Naive thymus-derived CD8-positive, alpha-beta T cell (primary cell): ENCODE results near the gene DYRK1A. TPM values are rescaled to one million over a fixed set of nuclear protein-coding genes. Genes with fewer than 3 reads are reported as not detected.
"Not testable (repeated sequence)": the region's sequence is repeated elsewhere in the genome, so short reads cannot be mapped to it uniquely, and the experiment has no call there.

Experiments used
- ATAC-seq, 2 donors: fragments of 150-1000 bp; cut with Tn5 transposase in 1 of 2; sonication (Bioruptor Pico), chemical (Tn5 transposase) in 1 of 2; 1 replicate in 1 of 2; 2 replicates in 1 of 2; pipeline ENCODE4 v1.10.0; 2021; ENCODE audit warnings: mild to moderate bottlenecking in 2 of 2, moderate library complexity in 2 of 2
- POLR2A ChIA-PET: fragments of 350-600 bp; sonication (Branson Sonifier 250); formaldehyde crosslinking; loops from one replicate; lab custom pipeline; 2021; ENCODE audit warnings: antibody characterized with exemption; lab: Charles Lee
- DNase-seq, 10 donors: peaks; one replicate each; pipeline versions ENCODE4 v3.0.0 to v3.0.0-alpha.2; 2020 to 2022
- H3K27ac Mint-ChIP-seq, 10 donors: one replicate each; pipeline ENCODE4 v1.8.0; 2020 to 2022; ENCODE audit warnings: mild to moderate bottlenecking in 10 of 10, mixed read lengths in 10 of 10, moderate library complexity in 4 of 10, inconsistent platforms in 1 of 10
- H3K27me3 Mint-ChIP-seq, 5 donors: one replicate each; pipeline ENCODE4 v1.8.0; 2021 to 2022; ENCODE audit warnings: mixed read lengths in 5 of 5
- H3K36me3 Mint-ChIP-seq, 3 donors: one replicate each; pipeline ENCODE4 v1.8.0; 2020 to 2022; ENCODE audit warnings: mixed read lengths in 3 of 3, mild to moderate bottlenecking in 2 of 3, inconsistent platforms in 1 of 3
- H3K4me1 Mint-ChIP-seq, 4 donors: one replicate each; pipeline ENCODE4 v1.8.0; 2021 to 2022; ENCODE audit warnings: mixed read lengths in 4 of 4
- H3K4me3 Mint-ChIP-seq, 10 donors: one replicate each; pipeline ENCODE4 v1.8.0; 2020 to 2022; ENCODE audit warnings: mild to moderate bottlenecking in 10 of 10, mixed read lengths in 10 of 10, moderate library complexity in 6 of 10, inconsistent platforms in 1 of 10
- H3K9me3 Mint-ChIP-seq, 9 donors: one replicate each; pipeline ENCODE4 v1.8.0; 2020 to 2022; ENCODE audit warnings: mixed read lengths in 9 of 9, mild to moderate bottlenecking in 3 of 9, inconsistent platforms in 1 of 9, moderate library complexity in 1 of 9
- polyA plus RNA-seq, 3 donors: library from polyadenylated mRNA; unstranded; fragments of 300-500 nt; fragmentation: Illumina TruSeq; gene quantifications; one replicate each; pipeline ENCODE4 v1.2.3, GENCODE V29; 2021
- total RNA-seq, 8 experiments: library from RNA in 2 of 8; stranded (reverse) in 2 of 8; gene quantifications; one replicate each; pipeline ENCODE4 v1.2.3 and lab custom pipeline; 2021 to 2026

Gene DYRK1A
- total RNA-seq: 100 to 1,000 TPM; 140 to 146 TPM
- 1 to 10 TPM; 1.8 to 5.4 (median 2.2) TPM for polyA plus RNA-seq
- 218 to 417 (median 336) reads per million in 6 experiments for total RNA-seq (lab: John Stamatoyannopoulos, UW)

- Mint-ChIP-seq H3K36me3 (peaks cover 0 to 5% (median 5%) of the 10 kb centered on the region in 3 donors), H3K27me3 (peaks cover 0 to 2% (median 0%) of the 10 kb centered on the region in 5 donors), H3K4me1 (peaks cover 23 to 52% (median 50%) of the 10 kb centered on the region in 4 donors), H3K27ac (peak within 1 kb of the TSS; percentile 98 to 100 (median 99)), H3K9me3 (peaks cover 0 to 3% (median 0%) of the 10 kb centered on the region in 9 donors), H3K4me3 (peak within 1 kb of the TSS; percentile 91 to 100 (median 99))
- DNase-seq (peak; percentile 95 to 99 (median 99)), ATAC-seq (peak; percentile 77 to 85)
- POLR2A ChIA-PET: interaction anchor here (0.6 to 7.5 kb wide), 15 partner anchors 9 to 1946 kb away, joined by 3 to 79 read pairs (median 4); partner anchors contain the start of gene VPS26C
Measured at GRCh38 chr21:37366482-37367316, at the start of gene DYRK1A. TSS of gene DYRK1A (plus strand) at chr21:37366773. CDS start at chr21:37420375, 53,602 bp downstream.

GRCh38 chr21:37319551-37319950 is 47.0 kb upstream of the DYRK1A start:
- Mint-ChIP-seq H3K4me3 (no peak overlapping the region), H3K27ac (no peak overlapping the region), H3K36me3 (peaks cover 0 to 4% (median 0%) of the 10 kb centered on the region in 3 donors), H3K4me1 (no peaks in the 10 kb centered on the region), H3K27me3 (no peaks in the 10 kb centered on the region), H3K9me3 (peaks cover 0 to 29% (median 13%) of the 10 kb centered on the region in 9 donors)
- POLR2A ChIA-PET: no interaction called here
- DNase-seq (no peak), ATAC-seq (no peak)

- H3K27ac Mint-ChIP-seq: no peak overlapping the region
- POLR2A ChIA-PET: interaction anchor here (0.8 kb wide), 1 partner anchor 55 kb away, joined by 3 read pairs; the partner anchor contains the start of gene VPS26C
- peaks cover 0 to 4% (median 0%) of the 10 kb centered on the region in 3 donors for H3K36me3 Mint-ChIP-seq
- no peak overlapping the region for H3K4me3 Mint-ChIP-seq
- DNase-seq (no peak), ATAC-seq (no peak)
- H3K9me3 Mint-ChIP-seq: peaks cover 0 to 14% (median 8%) of the 10 kb centered on the region in 9 donors
- H3K4me1 Mint-ChIP-seq: peaks cover 0 to 2% (median 0%) of the 10 kb centered on the region in 4 donors
- H3K27me3 Mint-ChIP-seq: no peaks in the 10 kb centered on the region
Measured at GRCh38 chr21:37322084-37322483, 44.5 kb upstream of the DYRK1A start.

- Mint-ChIP-seq H3K4me1 (peaks cover 0 to 2% (median 0%) of the 10 kb centered on the region in 4 donors), H3K27me3 (no peaks in the 10 kb centered on the region), H3K36me3 (peaks cover 0 to 2% (median 0%) of the 10 kb centered on the region in 3 donors), H3K9me3 (peaks cover 0 to 8% (median 0%) of the 10 kb centered on the region in 9 donors), H3K4me3 (no peak overlapping the region), H3K27ac (no peak overlapping the region)
- DNase-seq: no peak
- no peak for ATAC-seq
- POLR2A ChIA-PET: no interaction called here
Measured at GRCh38 chr21:37324558-37324957, 42.0 kb upstream of the DYRK1A start.

- H3K27ac Mint-ChIP-seq, ATAC-seq, POLR2A ChIA-PET, H3K4me3 Mint-ChIP-seq, H3K9me3 Mint-ChIP-seq, DNase-seq, H3K4me1 Mint-ChIP-seq, H3K27me3 Mint-ChIP-seq, H3K36me3 Mint-ChIP-seq: not testable (repeated sequence)
Measured at GRCh38 chr21:37328147-37328546, 38.4 kb upstream of the DYRK1A start.

GRCh38 chr21:37331411-37331810 is 35.2 kb upstream of the DYRK1A start:
- ATAC-seq (no peak), DNase-seq (no peak)
- H3K4me1 Mint-ChIP-seq: no peaks in the 10 kb centered on the region
- POLR2A ChIA-PET: interaction anchor here (0.6 kb wide), 1 partner anchor 53 kb away, joined by 3 read pairs; no protein-coding TSS in a partner anchor
- no peaks in the 10 kb centered on the region for H3K9me3 Mint-ChIP-seq
- no peaks in the 10 kb centered on the region for H3K36me3 Mint-ChIP-seq
- no peak overlapping the region for H3K27ac Mint-ChIP-seq
- H3K4me3 Mint-ChIP-seq: no peak overlapping the region
- H3K27me3 Mint-ChIP-seq: no peaks in the 10 kb centered on the region

GRCh38 chr21:37335053-37335452 is 31.5 kb upstream of the DYRK1A start:
- Mint-ChIP-seq H3K36me3 (no peaks in the 10 kb centered on the region), H3K9me3 (no peaks in the 10 kb centered on the region), H3K27ac (peak overlapping the region in 1 of 10 donors; percentile 43), H3K27me3 (peaks cover 0 to 2% (median 0%) of the 10 kb centered on the region in 5 donors), H3K4me3 (no peak overlapping the region), H3K4me1 (no peaks in the 10 kb centered on the region)
- POLR2A ChIA-PET: no interaction called here
- DNase-seq (no peak), ATAC-seq (no peak)

GRCh38 chr21:37337179-37337578 is 29.4 kb upstream of the DYRK1A start:
- ATAC-seq: no peak
- no peak overlapping the region for H3K4me3 Mint-ChIP-seq

GRCh38 chr21:37337831-37338230 is 28.7 kb upstream of the DYRK1A start:
- H3K27me3 Mint-ChIP-seq: peaks cover 0 to 4% (median 0%) of the 10 kb centered on the region in 5 donors
- DNase-seq: no peak
- H3K36me3 Mint-ChIP-seq: peaks cover 0 to 2% (median 0%) of the 10 kb centered on the region in 3 donors
- no peak for ATAC-seq
- no peak overlapping the region for H3K4me3 Mint-ChIP-seq
- peaks cover 0 to 4% (median 0%) of the 10 kb centered on the region in 9 donors for H3K9me3 Mint-ChIP-seq
- H3K4me1 Mint-ChIP-seq: no peaks in the 10 kb centered on the region
- POLR2A ChIA-PET: no interaction called here
- no peak overlapping the region for H3K27ac Mint-ChIP-seq

More at GRCh38 chr21:37337179-37337578, 29.4 kb upstream of the DYRK1A start:
- H3K4me1 Mint-ChIP-seq: no peaks in the 10 kb centered on the region
- H3K9me3 Mint-ChIP-seq: peaks cover 0 to 2% (median 0%) of the 10 kb centered on the region in 9 donors
- no peak overlapping the region for H3K27ac Mint-ChIP-seq
- peaks cover 0 to 4% (median 0%) of the 10 kb centered on the region in 5 donors for H3K27me3 Mint-ChIP-seq
- peaks cover 0 to 1% (median 0%) of the 10 kb centered on the region in 3 donors for H3K36me3 Mint-ChIP-seq
- no peak for DNase-seq
- POLR2A ChIA-PET: no interaction called here

- no peak for DNase-seq
- Mint-ChIP-seq H3K9me3 (peaks cover 0 to 7% (median 0%) of the 10 kb centered on the region in 9 donors), H3K4me1 (no peaks in the 10 kb centered on the region), H3K36me3 (peaks cover 0 to 2% (median 0%) of the 10 kb centered on the region in 3 donors), H3K4me3 (no peak overlapping the region), H3K27ac (no peak overlapping the region), H3K27me3 (peaks cover 0 to 4% (median 0%) of the 10 kb centered on the region in 5 donors)
- POLR2A ChIA-PET: interaction anchor here (0.5 to 0.7 kb wide), 3 partner anchors 147 to 1186 kb away, joined by 3 to 5 read pairs (median 5); no protein-coding TSS in a partner anchor
- no peak for ATAC-seq
Measured at GRCh38 chr21:37338671-37339551, 27.7 kb upstream of the DYRK1A start.

- Mint-ChIP-seq H3K4me3 (no peak overlapping the region), H3K4me1 (no peaks in the 10 kb centered on the region), H3K36me3 (peaks cover 0 to 2% (median 0%) of the 10 kb centered on the region in 3 donors), H3K9me3 (peaks cover 0 to 7% (median 0%) of the 10 kb centered on the region in 9 donors), H3K27me3 (peaks cover 0 to 4% (median 0%) of the 10 kb centered on the region in 5 donors), H3K27ac (no peak overlapping the region)
- POLR2A ChIA-PET: interaction anchor here (0.7 kb wide), 2 partner anchors 1162 to 1186 kb away, joined by 5 read pairs; no protein-coding TSS in a partner anchor
- ATAC-seq (no peak), DNase-seq (no peak)
Measured at GRCh38 chr21:37339552-37339939, 27.0 kb upstream of the DYRK1A start.
